ENCODE measurements around the gene GHR.
"Not testable (repeated sequence)": the region's sequence is repeated elsewhere in the genome, so short reads cannot be mapped to it uniquely, and the experiment has no call there.

GHR gene

DNA sequence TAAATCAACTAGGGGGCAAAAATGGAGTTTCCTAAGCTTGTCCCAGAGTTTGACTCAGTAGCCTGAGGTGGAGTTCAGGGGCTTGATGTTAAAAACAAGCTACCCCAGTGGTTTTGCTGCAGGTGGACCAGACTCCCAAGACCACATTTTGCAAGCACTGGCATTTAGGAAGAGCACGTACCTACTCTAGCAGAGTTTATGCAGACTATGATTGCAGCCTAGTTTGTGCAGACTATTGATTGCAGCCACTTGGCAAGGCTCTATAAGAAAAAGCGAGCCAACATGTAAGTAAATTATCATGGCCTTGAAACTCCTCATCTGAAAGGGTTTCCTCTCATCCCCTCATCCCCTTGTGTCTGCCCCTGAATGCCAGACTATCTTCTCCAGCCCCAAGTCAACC, 231.4 kb downstream of the GHR start:
- no peak for DNase-seq

DNA sequence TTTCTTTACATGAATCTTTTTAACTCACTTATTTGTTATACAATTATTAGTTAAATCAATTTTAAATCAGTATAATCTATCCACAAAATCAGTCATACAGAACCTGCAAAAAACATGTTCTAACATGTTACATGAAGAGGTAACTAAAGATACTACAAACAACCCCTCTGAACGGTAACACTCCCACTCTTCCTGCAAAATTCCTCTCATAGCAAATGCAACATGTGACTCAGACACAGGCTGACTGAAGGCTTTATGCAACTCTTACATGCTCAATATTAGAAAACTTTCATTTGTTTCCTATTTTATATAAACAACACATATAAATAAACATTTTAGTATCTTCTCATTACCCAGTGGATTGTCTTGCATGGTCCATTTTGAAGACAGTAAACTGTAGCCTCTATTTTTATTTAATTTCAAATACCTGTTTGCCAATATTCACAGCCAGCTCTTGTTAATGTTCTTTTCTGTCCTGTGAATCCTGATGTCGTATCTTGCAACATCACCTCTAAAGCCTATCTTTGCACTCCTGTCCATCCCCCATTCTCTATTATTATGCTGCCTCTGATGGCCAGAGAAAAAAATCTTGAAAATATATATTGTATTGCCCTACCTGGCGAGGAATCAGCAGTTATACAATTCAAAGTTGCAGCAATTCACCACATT, 232.9 kb downstream of the GHR start:
- no peak for DNase-seq

DNA sequence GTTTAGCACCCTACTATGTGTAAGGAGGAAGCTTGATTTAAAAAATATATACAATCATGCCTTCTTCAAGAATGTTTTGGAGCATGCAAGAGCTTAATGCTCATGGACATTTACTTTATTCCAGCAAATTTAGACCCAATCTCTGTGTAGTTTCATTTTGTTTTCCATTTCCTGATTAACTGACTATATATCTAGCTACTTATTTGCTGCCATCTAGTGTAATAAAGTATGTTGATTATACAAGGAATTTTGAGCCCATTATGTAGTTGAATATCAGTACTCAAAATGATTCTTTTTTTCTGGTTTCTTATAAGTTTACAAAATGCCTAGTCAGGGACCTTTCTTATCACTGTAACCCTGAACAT, 233.4 kb downstream of the GHR start:
- no peak for DNase-seq

DNA sequence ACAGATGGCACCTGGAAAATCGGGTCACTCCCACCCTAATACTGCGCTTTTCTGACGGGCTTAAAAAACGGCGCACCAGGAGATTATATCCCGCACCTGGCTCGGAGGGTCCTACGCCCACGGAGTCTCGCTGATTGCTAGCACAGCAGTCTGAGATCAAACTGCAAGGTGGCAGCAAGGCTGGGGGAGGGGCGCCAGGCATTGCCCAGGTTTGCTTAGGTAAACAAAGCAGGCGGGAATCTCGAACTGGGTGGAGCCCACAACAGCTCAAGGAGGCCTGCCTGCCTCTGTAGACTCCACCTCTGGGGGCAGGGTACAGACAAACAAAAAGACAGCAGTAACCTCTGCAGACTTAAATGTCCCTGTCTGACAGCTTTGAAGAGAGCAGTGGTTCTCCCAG, 236.6 kb downstream of the GHR start:
- DNase-seq, result not testable (repeated sequence)

DNA sequence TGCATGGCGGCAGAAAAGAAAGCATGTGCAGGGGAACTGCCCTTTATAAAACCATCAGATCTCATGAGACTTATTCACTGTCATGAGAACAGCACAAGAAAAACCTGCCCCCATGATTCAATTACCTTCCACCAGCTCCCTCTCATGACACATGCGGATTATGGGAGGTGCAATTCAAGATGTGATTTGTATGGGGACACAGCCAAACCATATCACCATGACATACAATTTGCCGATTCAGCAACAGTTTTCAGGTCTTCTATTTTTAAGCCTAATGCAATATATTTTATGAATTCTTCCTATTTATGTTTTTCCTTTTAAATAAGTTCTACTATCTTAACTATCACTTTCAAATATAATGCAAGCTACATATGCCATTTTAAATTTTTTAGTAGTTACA, 242.6 kb downstream of the GHR start:
- DNase-seq, result no peak

DNA sequence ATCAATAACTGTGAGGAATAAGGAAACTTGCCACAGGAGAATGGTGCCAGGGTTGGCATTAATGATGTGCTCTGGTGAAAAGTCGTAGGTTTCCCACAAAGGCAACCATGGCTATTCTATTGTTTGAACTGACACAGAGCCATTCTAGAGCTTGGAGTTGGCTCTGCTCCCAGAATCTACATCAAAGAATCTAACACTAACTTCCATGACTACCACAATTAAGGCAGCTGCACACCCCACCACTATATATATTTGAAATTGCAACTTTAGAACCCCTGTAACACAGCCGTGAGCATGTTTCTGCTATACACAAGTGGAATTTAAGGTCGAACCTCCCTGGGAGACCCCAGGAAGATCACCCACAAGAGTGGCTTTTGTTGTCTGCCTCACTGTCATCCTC, 243.6 kb downstream of the GHR start:
- no peak for DNase-seq

DNA sequence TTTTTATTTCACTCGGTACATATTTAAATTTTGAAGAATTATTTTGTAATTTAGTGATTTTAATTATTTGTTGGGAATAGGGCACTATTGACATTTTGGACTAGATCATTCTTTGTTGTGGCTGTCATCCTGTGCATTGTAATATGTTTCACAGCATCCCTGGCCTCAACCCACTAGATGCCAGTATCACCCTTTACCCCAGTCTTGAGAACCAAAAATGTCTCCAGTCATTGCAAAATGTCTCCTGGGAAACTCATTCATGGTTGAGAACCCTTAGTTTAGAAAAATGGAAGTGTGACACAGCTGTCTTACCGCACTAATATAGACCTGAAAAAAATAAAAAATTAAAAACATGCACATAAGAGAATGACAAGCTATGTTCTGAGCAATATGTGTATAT, 245.0 kb downstream of the GHR start:
- no peak for DNase-seq

DNA sequence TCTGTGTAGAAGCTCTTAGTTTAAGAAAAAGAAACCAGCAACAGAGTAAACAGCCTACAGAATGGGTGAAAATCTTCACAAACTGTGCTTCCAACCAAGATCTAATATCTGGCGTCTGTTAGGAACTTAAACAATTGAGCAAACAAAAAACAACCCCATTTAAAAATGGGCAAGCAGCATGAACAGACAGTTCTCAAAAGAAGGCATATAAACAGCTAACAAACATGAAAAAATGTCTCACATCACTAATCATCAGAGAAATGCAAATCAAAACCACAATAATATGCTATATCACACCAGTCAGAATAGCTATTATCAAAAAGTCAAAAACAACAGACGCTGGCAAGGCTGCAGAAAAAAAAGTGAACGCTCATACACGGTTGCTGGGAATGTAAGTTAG, 249.7 kb downstream of the GHR start:
- DNase-seq, result no peak

DNA sequence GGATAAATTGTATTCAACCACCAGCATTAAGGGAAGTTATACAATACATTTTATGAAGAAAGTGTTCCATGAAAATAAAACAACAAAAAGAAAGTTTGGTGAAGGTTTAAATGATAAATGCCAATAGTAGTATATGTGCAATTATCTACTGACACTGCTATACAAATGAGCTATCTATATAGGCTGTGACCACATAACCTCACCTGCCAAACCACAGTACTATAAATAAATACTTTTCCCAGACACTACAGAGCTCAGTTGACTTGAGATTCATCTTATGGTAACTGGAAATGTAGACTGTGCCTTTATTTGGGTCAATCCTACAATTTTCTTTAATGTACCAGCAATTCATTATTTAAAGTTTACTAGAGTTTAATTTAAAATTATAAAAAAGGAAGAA, 252.4 kb downstream of the GHR start:
- no peak for DNase-seq

DNA sequence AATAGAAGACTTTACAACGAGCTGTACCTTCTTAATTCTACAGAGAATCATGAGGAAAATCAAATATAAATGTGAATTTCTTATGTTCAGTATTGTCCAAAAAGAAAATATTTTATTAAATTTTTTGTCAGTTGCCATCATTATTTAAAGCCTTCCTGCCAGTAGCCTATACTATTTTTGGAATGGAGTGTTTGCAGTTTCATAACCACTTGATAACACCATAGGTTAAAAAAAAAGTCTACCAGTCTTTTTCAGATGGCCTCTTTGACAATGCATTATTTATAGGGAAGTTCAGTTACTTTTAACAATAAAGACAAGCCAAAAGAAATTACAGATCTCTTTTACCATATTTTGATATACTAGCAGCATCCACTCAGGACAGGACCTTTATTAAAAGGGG, 253.1 kb downstream of the GHR start:
- DNase-seq, result no peak

DNA sequence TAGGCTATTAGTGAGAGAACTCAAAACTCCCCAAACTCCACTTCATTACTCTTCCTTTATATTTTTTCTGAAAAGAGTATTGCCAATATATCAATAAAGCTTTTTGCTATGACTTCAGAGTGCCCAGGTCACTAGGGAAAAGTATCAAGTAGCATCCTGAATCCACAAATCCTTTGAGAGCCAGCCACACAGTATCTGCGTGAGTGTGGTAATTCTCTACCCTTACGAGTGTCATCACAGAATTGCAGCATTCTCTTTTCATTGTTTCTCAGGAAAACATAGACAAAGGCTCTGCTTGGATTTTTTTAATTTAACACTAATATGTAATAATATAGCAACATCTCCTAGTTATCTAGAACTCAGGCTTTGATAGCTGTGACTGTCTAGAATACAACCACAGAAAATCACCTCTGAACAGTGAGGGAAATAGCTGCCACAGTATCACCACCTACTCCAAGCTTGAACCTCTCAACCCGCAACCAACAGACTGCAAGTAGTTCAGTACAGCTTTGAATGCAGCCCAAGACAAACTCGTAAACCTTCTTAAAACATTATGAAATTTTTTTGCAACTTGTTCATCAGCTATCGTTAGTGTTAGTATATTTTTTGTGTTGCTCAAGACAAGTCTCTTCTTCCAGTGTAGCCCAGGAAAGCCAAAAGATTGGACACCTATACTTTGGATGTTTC, 254.1 kb downstream of the GHR start:
- DNase-seq, result no peak

DNA sequence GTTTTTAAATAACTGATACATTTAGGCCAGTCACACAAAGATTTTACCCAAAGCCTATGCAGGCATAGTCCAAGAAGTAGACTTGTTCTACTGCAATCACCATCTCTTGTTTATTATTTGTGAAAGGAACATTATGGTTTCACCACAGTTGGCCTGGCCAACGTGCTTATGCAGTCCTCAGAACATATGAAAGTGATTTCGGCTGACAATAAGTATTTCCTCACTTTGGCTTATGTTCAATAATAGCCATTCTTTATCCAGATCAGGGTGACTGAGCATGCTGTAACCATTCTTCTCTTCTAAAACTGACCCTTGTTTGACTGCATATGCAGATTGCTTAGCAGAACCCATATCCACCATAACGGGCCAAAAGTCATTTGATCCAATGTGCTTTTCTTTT, 256.8 kb downstream of the GHR start:
- DNase-seq, result no peak

DNA sequence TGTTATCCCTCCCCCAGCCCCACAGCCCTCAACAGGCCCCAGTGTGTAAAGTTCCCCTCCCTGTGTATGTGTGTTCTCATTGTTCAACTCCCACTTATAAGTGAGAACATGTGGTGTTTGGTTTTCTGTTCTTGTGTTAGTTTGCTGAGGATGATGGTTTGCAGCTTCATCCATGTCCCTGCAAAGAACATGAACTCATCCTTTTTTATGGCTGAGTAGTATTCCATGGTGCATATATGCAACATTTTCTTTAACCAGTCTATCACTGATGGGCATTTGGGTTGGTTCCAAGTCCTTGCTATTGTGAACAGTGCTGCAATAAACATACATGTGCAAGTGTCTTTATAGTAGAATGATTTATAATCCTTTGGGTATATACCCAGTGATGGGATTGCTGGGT, 261.8 kb downstream of the GHR start:
- not testable (repeated sequence) for DNase-seq

DNA sequence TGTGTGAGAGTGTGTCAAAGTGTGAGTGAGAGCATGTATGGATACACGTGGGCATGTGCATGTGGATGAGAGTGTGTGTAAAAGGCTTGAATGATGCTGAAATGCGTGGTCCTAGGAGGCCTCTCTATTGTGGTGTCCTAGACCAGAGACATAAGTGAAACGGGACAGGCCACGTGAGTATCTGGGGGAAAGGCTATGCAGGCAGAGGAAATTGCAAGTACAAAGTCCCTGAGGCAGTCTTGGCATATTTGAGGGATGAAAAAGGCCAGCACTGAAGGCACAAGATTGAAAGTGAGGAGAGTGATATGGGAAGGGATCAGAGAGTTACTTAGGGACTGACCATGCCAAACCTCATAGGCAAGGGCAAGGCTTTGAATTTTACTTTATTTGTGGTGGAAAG, 266.2 kb downstream of the GHR start:
- DNase-seq, result no peak

DNA sequence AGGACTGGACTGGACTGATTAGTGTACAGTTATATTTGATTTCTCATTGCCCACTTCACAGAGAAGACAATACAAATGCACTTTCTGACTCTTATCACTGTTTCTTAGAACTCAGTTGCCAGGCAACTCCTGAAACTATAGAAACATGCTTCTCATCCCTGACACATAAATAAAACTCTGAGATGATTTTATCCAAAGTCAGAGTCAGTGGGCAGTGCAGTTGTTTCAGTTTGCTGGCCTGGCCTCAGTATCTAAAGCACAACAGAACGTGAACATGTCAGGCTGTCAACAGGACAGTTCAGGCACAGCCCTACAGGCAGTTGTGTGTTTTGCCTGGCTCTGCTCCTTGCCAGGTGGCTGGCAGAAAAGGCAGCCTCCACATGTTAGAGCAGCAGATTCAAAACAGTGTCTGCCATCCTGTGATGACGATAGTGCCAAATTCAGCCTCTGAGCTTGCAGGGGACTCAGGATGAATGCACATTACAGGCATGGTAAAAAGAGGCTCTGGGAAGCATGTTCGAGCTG, 268.2 kb downstream of the GHR start:
- no peak for DNase-seq

DNA sequence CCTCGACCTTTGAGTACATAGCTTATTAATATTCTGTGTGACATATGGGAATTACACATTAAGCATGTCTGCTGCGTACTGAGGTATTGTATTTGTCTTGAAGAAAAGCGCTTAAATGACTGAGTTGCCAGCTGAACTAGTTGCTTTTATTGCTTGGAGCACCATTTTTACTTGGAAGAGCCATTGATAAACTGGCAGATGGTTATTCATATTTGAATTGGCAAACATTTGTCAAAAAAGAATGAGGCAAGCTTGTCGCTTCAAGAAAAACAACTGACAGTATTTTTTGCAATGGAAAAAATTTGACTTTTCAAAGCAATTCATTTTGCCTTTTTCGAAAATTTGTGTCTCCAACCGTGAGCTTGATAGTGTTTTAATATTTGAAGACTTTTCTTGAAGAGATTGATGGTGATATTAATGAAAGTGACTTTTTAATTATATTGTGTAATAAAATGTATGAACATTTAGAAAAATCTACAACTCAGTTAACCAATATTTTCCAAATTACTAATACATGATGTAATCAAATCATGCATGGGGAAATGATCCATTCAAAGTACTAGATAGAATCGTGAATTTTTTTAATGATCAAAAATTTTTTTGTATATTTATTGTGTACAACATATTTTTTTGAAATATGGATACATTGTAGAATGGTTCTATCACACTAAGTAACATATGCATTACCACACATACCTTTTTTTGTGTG, 278.3 kb downstream of the GHR start:
- DNase-seq, result no peak

DNA sequence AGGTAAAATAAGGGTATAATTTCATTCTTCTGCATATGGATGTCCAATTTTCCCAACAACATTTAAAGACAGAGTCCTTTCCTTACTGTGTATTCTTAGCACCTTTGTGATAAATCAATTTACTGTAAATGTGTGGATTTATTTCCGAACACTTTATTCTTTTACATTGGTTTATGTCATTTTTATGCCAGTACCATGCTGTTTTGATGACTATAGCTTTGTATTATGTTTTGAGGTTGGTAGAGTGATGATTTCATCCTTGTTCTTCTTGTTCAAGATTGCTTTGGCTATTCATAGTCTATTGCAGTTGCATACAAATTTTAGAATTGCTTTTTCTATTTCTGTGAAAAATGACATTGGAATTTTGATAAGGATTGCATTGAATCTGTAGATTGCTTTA, 280.0 kb downstream of the GHR start:
- no peak for DNase-seq

DNA sequence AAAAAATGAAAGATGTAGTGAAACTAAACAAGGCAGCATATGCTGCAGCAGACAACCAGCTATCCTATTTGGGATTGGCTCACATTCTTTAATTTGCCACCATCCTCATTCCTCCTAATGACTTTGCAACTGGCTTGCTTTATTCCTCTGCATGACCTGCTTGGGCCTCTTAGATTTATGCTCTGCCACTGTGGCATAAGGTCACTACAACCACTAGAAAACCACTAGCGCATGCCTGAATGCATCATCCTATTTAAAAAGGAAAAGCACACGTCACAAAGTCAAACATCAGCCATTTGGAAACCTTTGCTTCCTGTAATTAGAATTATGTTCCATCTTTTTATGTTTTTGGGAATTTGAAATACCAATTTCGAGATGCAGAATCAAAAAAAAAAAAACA, 292.5 kb downstream of the GHR start:
- DNase-seq, result no peak

DNA sequence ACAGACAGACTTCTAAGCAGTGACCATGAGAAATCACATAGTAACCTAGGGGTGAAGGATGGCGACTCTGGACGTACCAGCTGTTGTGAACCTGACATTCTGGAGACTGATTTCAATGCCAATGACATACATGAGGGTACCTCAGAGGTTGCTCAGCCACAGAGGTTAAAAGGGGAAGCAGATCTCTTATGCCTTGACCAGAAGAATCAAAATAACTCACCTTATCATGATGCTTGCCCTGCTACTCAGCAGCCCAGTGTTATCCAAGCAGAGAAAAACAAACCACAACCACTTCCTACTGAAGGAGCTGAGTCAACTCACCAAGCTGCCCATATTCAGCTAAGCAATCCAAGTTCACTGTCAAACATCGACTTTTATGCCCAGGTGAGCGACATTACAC, 295.4 kb downstream of the GHR start:
- DNase-seq, result no peak

DNA sequence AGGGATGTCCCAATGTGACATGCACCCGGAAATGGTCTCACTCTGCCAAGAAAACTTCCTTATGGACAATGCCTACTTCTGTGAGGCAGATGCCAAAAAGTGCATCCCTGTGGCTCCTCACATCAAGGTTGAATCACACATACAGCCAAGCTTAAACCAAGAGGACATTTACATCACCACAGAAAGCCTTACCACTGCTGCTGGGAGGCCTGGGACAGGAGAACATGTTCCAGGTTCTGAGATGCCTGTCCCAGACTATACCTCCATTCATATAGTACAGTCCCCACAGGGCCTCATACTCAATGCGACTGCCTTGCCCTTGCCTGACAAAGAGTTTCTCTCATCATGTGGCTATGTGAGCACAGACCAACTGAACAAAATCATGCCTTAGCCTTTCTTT, 295.8 kb downstream of the GHR start:
- peak in 1 of 2 experiments; percentile 18 for DNase-seq

DNA sequence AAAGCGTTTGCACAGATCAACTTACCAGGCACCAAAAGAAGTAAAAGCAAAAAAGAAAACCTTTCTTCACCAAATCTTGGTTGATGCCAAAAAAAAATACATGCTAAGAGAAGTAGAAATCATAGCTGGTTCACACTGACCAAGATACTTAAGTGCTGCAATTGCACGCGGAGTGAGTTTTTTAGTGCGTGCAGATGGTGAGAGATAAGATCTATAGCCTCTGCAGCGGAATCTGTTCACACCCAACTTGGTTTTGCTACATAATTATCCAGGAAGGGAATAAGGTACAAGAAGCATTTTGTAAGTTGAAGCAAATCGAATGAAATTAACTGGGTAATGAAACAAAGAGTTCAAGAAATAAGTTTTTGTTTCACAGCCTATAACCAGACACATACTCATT, 297.0 kb downstream of the GHR start:
- no peak for DNase-seq

DNA sequence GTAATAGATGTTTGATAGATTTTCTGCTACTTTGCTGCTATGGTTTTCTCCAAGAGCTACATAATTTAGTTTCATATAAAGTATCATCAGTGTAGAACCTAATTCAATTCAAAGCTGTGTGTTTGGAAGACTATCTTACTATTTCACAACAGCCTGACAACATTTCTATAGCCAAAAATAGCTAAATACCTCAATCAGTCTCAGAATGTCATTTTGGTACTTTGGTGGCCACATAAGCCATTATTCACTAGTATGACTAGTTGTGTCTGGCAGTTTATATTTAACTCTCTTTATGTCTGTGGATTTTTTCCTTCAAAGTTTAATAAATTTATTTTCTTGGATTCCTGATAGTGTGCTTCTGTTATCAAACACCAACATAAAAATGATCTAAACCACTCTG, 298.2 kb downstream of the GHR start:
- no peak for DNase-seq

DNA sequence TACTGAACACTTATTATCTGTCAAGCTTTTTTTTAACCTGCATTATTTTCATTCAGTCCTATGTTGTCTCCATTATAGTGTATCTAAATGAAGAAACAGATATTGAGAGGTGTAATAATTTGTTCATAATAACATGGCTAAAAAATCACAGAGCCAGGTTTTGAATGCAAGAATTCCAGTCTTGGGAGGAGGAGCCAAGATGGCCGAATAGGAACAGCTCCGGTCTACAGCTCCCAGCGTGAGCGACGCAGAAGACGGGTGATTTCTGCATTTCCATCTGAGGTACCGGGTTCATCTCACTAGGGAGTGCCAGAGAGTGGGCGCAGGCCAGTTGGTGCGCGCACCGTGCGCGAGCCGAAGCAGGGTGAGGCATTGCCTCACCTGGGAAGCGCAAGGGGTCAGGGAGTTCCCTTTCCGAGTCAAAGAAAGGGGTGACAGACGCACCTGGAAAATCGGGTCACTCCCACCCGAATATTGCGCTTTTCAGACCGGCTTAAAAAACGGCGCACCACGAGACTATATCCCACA, 311.4 kb downstream of the GHR start:
- DNase-seq, result not testable (repeated sequence)

DNA sequence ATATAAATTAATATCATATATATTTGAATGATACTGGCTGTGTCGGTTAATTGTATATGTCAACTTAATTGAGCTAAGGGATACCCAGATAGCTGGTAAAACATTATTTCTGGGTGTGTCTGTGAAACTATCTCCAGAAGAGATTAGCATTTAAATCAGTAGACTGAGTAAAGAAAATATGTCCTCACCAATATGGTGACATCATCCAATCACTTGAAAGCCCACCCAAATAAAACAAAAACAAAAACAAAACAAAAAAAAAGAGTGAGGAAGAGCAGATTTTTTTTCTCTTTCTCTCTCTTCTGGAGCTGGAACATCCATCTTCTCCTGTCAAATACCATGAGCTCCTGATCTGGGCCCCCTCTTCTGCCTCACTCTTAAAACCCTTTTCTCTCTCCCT, 317.7 kb downstream of the GHR start:
- DNase-seq, result no peak

All from activated T-cell treated with anti-CD3 and anti-CD28 coated beads, Interleukin-2, amount 50 U/mL, for 48 hours (primary cell).